ENCODE results near the gene PDIK1L. TPM values are rescaled to one million over a fixed set of nuclear protein-coding genes. Genes with fewer than 3 reads are reported as not detected.

Gene PDIK1L
- total and polyA plus RNA-seq, 9 of the 15 experiments (the other 6 are each of a cell fraction or from before 2014, with no cell fraction given): 12.8 to 30.2 (median 21.5) TPM

- TF ChIP-seq PATZ1 (CRISPR knock-in tag; IDR thresholded peaks at IDR 0.05; ENCODE audit: borderline replicate concordance) (no peak), ZNF639 (CRISPR knock-in tag; conservative IDR thresholded peaks at IDR 0.05 in 1 of 2, IDR thresholded peaks at IDR 0.05 in 1 of 2) (no peak), GTF2B (IDR thresholded peaks at IDR 0.05; ENCODE audit: extremely low read depth, insufficient read length) (no peak), BCLAF1 (IDR thresholded peaks at IDR 0.05; ENCODE audit: borderline replicate concordance in 1 of 2, control insufficient read depth in 1 of 2, low read depth in 2 of 2, low read length in 1 of 2) (no peak), PML (IDR thresholded peaks at IDR 0.05; ENCODE audit: low read length) (0 out of 2 replicates have a peak, but pooled peaks have one; percentile 31), UBTF (IDR thresholded peaks at IDR 0.05; ENCODE audit: borderline replicate concordance in 1 of 2, low read depth in 2 of 2, low read length in 2 of 2) (no peak), ZNF175 (CRISPR knock-in tag; IDR thresholded peaks at IDR 0.05; ENCODE audit: low read depth) (no peak), ZNF696 (CRISPR knock-in tag; conservative IDR thresholded peaks at IDR 0.05) (no peak), XRCC3 (IDR thresholded peaks at IDR 0.05) (no peak), CREB3 (tag; conservative IDR thresholded peaks at IDR 0.05; ENCODE audit: low read depth) (no peak), ZBTB34 (CRISPR knock-in tag; IDR thresholded peaks at IDR 0.05) (no peak)
Measured at GRCh38 chr1:26168410-26169197, 57.0 kb downstream of the PDIK1L start, which contains the start of gene C1orf232 (continued).
